ENCODE results near the gene IL20.

GRCh38 chr1:206908038-206908437, 42.6 kb downstream of the IL20 start:
- TF ChIP-seq CTCF (IDR thresholded peaks at IDR 0.05 in 2 of 3, conservative IDR thresholded peaks at IDR 0.05 in 1 of 3; ENCODE audit: control insufficient read depth in 2 of 3, extremely low read depth in 1 of 3, insufficient read depth in 1 of 3, low read depth in 3 of 3, low read length in 3 of 3) = no peak
- TF ChIP-seq RELA (IDR thresholded peaks at IDR 0.05; ENCODE audit: borderline replicate concordance, partially characterized antibody) = no peak
- no peak for TF ChIP-seq RFX5 (IDR thresholded peaks at IDR 0.05; ENCODE audit: low read depth, low read length)
- TF ChIP-seq SIN3A (IDR thresholded peaks at IDR 0.05; ENCODE audit: low read depth, low read length) = no peak
- no peak for TF ChIP-seq POLR2AphosphoS5 (IDR thresholded peaks at IDR 0.05; ENCODE audit: low read length)
- no peak for TF ChIP-seq EZH2 (IDR thresholded peaks at IDR 0.05; ENCODE audit: borderline replicate concordance, control insufficient read depth, low read depth, low read length)
- no peak for TF ChIP-seq HDAC2 (IDR thresholded peaks at IDR 0.05)

Measured in GM12878 (cell line).